Activated CD8-positive, alpha-beta memory T cell treated with anti-CD3 and anti-CD28 coated beads, Interleukin-2, amount 50 U/mL, for 1 hour (primary cell): ENCODE measurements around the gene ACTMAP.
A peak's percentile ranks its signal among the peaks of the same experiment; 100 is the strongest.
"Not testable (repeated sequence)": the region's sequence is repeated elsewhere in the genome, so short reads cannot be mapped to it uniquely, and the experiment has no call there.

Experiments used
- DNase-seq: peaks from one replicate; pipeline ENCODE4 v3.0.0-alpha.2; 2020; ENCODE audit errors: extremely low read depth

ACTMAP gene

DNA sequence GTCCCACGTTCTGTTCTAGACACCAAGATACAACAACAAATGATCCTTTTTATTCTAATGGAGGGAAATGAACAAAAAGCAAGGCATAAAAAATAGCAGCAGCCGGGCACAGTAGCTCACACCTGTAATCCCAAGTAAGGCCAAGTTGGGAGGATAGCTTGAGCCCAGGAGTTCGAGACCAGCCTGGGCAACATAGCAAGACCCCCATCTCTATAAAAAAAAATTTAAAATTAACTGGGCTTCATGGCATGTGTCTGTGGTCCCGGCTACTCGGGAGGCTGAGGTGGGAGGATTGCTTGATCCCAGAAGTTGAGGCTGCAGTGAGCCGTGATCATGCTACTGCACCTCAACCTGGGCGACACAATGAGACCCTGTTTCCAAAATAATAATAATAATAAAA lies 26.1 kb upstream of the ACTMAP start:
- no peak for DNase-seq

- DNase-seq, result no peak
Observed at GRCh38 chr19:40775632-40776022, 25.4 kb upstream of the ACTMAP start.

DNA sequence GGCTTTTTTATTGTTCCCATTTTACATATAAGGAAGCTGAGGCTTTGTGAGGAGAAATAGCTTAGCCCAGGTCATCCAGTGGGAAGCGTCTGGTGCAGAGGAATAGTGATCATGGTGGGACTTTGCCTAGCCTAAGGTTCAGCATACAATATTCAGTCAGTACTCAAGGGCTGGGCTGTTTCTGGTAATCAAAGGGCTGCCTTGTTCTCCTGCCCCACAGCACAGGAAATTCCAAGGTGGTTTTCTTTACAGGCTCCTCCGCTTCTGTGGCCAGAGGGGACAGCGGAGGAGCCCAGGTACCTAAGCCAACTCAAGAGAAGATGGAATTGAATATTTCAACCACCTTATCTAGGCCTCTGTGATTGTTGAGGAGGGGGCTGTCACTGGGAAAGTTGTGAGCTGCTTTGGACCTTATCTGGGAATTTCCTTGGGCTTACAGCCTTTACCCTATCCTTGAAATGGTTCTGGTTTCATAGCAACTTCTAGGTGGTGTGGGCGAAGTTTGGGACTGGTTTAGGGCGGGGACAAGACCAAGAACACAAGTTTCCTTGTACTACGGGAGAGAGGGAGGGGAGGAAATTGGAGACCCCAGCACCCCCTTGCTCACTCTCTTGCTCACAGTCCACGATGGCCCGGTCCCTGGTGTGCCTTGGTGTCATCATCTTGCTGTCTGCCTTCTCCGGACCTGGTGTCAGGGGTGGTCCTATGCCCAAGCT lies 24.8 kb upstream of the ACTMAP start, which contains the start of gene MIA:
Gene MIA (plus strand): TSS at position 606 of the 716 bp plus-strand sequence. CDS start 22 bp downstream, at position 628.
- no peak for DNase-seq

GRCh38 chr19:40771101-40771862 lies 21.0 kb upstream of the ACTMAP start:
- DNase-seq, result not testable (repeated sequence)

GRCh38 chr19:40768869-40769268 lies 18.6 kb upstream of the ACTMAP start:
- no peak for DNase-seq

GRCh38 chr19:40766385-40766784 lies 16.1 kb upstream of the ACTMAP start:
- not testable (repeated sequence) for DNase-seq

- DNase-seq, result no peak
Observed at GRCh38 chr19:40763963-40764362, 13.7 kb upstream of the ACTMAP start.

GRCh38 chr19:40763526-40763925 lies 13.2 kb upstream of the ACTMAP start:
- DNase-seq, result no peak

- no peak for DNase-seq
Observed at GRCh38 chr19:40762754-40763470, 12.6 kb upstream of the ACTMAP start.

GRCh38 chr19:40759352-40759751 lies 9.1 kb upstream of the ACTMAP start:
- no peak for DNase-seq

GRCh38 chr19:40758491-40758890 lies 8.2 kb upstream of the ACTMAP start:
- DNase-seq, result no peak

DNA sequence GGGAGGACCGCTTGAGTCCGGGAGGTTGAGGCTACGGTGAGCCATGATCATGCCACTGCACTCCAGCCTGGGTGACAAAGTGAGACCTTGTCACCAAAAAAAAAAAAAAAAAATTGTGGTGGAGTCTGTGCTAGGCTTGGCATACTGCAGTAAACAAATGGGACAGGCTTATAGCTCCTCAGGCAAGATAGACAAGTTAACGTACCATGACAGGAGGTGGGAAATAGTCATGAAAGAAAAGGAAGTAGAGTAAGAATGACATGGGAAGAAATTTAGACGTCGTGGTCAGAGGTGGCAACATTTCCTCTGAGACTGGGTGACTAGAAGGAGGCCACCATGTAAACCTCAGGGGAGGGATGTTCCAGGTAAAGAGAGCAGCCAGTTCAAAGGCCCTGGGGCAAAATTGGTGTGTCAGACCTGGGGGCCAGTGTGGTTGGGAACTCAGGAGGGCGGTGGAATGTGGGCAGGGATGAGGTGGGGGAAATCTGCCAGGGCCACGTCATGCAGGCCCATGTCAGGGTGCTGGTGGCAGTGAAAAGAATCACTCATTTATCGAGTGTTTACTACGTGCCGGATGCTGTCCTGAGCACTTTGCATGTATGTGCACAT lies 6.3 kb upstream of the ACTMAP start:
- DNase-seq, result no peak

GRCh38 chr19:40755791-40756190 lies 5.5 kb upstream of the ACTMAP start:
- no peak for DNase-seq

DNA sequence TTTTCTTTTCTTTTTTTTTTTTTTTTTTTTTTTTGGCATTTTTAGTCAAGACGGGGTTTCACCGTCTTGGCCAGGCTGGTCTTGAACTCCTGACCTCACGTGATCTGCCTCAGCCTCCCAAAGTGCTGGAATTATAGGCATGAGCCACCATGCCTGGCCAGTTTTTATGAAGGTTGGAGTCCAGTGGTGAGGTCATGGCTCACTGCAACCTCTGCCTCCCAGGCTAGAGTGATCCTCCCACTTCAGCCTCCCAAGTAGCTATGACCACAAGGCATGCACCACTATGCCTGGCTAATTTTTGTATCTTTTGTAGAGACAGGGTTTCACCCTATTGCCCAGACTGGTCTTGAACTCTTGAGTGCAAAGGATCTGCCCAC lies 5.0 kb upstream of the ACTMAP start:
- no peak for DNase-seq

DNA sequence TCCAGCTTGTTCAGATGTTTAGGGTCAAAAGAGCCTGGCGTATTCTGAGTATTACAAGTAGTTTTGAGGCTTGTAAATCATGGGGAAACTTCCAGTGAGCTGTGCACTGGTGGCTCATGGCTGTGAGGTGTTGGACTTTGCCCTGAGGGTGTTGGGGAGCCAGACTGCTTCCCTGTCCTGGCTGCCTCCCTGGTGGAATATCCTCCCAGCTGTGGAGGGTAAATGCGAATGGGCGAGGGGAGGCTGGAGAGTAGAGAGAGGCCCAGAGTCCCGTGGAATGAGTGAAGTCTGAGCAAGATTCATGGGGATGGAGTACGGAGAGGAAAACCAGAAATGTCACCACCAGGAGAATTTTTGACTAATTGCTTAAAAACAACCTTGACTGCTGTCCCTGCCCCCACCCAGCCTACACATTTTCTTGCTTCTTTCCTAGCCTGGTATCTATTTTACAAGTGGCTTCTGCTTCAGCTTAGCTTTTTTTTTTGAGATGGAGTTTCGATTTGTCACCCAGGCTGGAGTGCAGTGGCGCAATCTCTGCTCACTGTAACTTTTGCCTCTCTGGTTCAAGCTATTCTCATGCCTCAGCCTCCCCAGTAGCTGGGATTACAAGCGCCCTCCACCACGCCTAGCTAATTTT lies 4.5 kb upstream of the ACTMAP start:
- DNase-seq, result no peak

- DNase-seq, result no peak
Observed at GRCh38 chr19:40752257-40752781, 2.0 kb upstream of the ACTMAP start.

- DNase-seq, result peak; percentile 90
Observed at GRCh38 chr19:40750874-40751537, 729 bp upstream of the ACTMAP start, which contains the start of gene SNRPA. SNRPA (plus strand) TSS chr19:40751203; CDS start chr19:40751409, 206 bp downstream.

GRCh38 chr19:40747536-40747935 lies 2.7 kb downstream of the ACTMAP start:
- no peak for DNase-seq

GRCh38 chr19:40745402-40745780 lies 4.9 kb downstream of the ACTMAP start:
- no peak for DNase-seq

GRCh38 chr19:40744554-40745401 lies 5.5 kb downstream of the ACTMAP start:
- DNase-seq, result no peak
